HepG2 (cell line): ENCODE measurements around the gene POLE4. TPM values are rescaled to one million over a fixed set of nuclear protein-coding genes. Genes with fewer than 3 reads are reported as not detected.
A peak's percentile ranks its signal among the peaks of the same experiment; 100 is the strongest.

Experiments used
- ATAC-seq: fragments of 200-7000 bp; cut with Tn5 transposase; 3 replicates; pipeline ENCODE4 v1.9.1; 2020; ENCODE audit warnings: mild to moderate bottlenecking, moderate library complexity
- BruUV-seq: library from RNA; stranded (reverse); fragments of 400-500 nt; replicated peaks from 2 replicates; lab custom pipeline; 2021; lab: Mats Ljungman, UMichigan
- CTCF ChIA-PET: fragments of 300-600 bp; formaldehyde crosslinking; extraction: SDS; loops from one replicate; lab custom pipeline; 2021; ENCODE audit warnings: low total read pairs, inconsistent platforms, low intra/inter-chr PET ratio; lab: Yijun Ruan, JAX
- POLR2A ChIA-PET: fragments of 350-600 bp; sonication (Branson Sonifier 250); formaldehyde crosslinking; loops from one replicate; lab custom pipeline; 2020; ENCODE audit warnings: antibody characterized with exemption, inconsistent platforms; lab: Yijun Ruan, JAX
- DNase-seq: peaks from one replicate; pipeline ENCODE4 v3.0.0-alpha.2; 2015; ENCODE audit warnings: low spot score
- FAIRE-seq: peaks from 3 replicates; lab custom pipeline; 2011; peaks lifted over from hg19 to GRCh38; lab: Jason Lieb, UNC
- H2AFZ ChIP-seq: one replicate; pipeline ENCODE4 v1.6.1; 2011; ENCODE audit warnings: low read length, inconsistent platforms
- H3K27ac ChIP-seq: fragments of 300-600 bp; 3 replicates; pipeline ENCODE4 v1.8.0; 2011; ENCODE audit warnings: mixed run types, mild to moderate bottlenecking, mixed read lengths, low read length, inconsistent platforms; ENCODE audit not compliant: insufficient read depth; ENCODE audit errors: extremely low read length
- H3K27me3 ChIP-seq, 2 experiments: fragments of 200-600 bp in 1 of 2; 2 replicates in 1 of 2; 3 replicates in 1 of 2; pipeline versions ENCODE4 v1.6.0 to v1.8.0; 2011; ENCODE audit warnings: low read length in 2 of 2, mild to moderate bottlenecking in 2 of 2, moderate library complexity in 2 of 2, inconsistent platforms in 1 of 2; ENCODE audit not compliant: insufficient read depth in 2 of 2, control insufficient read depth in 1 of 2
- H3K36me3 ChIP-seq, 2 experiments: fragments of 200-600 bp in 1 of 2; replicated peaks in 1 of 2; 2 replicates in 1 of 2; 3 replicates in 1 of 2; pipeline versions ENCODE4 v1.5.1 to v1.8.0; 2011; ENCODE audit warnings: low read length in 2 of 2, inconsistent platforms in 1 of 2; ENCODE audit not compliant: insufficient read depth in 2 of 2, control insufficient read depth in 1 of 2
- H3K4me1 ChIP-seq: 2 replicates; pipeline ENCODE4 v1.5.1; 2012; ENCODE audit warnings: low read length, inconsistent platforms; ENCODE audit not compliant: insufficient read depth
- H3K4me2 ChIP-seq: 2 replicates; pipeline ENCODE4 v1.6.0; 2011; ENCODE audit warnings: low read depth, low read length, inconsistent platforms
- H3K4me3 ChIP-seq, 3 experiments: fragments of 200-600 bp in 1 of 3; sonication (generic), shearing (Covaris generic) in 1 of 3; replicated peaks in 1 of 3; 2 replicates each; pipeline ENCODE4 v1.5.1; 2011 to 2016; ENCODE audit warnings: low read length in 3 of 3, inconsistent platforms in 2 of 3, low read depth in 2 of 3, mild to moderate bottlenecking in 2 of 3, control low read depth in 1 of 3, mixed read lengths in 1 of 3; ENCODE audit not compliant: insufficient read depth in 1 of 3
- H3K79me2 ChIP-seq: one replicate; pipeline ENCODE4 v1.6.1; 2011; ENCODE audit warnings: low read length, inconsistent platforms; ENCODE audit not compliant: insufficient read depth
- H3K9ac ChIP-seq: 2 replicates; pipeline ENCODE4 v1.6.0; 2011; ENCODE audit warnings: mild to moderate bottlenecking, low read depth, low read length, inconsistent platforms; ENCODE audit not compliant: insufficient read depth
- H3K9me3 ChIP-seq: 2 replicates; pipeline ENCODE4 v1.5.1; 2012; ENCODE audit warnings: mild to moderate bottlenecking, low read length
- H4K20me1 ChIP-seq: 2 replicates; pipeline ENCODE4 v1.6.0; 2011; ENCODE audit warnings: inconsistent platforms, mild to moderate bottlenecking, low read length, moderate library complexity; ENCODE audit not compliant: insufficient read depth
- ARNT2 ChIP-seq: sonication (generic); formaldehyde crosslinking; IDR thresholded peaks from 2 replicates; pipeline ENCODE4 v1.8.0; 2022; ENCODE audit warnings: mild to moderate bottlenecking, low read depth, missing genetic modification reagents, moderate library complexity
- BRCA1 ChIP-seq: sonication (generic); formaldehyde crosslinking; IDR thresholded peaks from 2 replicates; pipeline ENCODE4 v1.4.0; 2020; ENCODE audit warnings: missing genetic modification reagents
- DNMT1 ChIP-seq: sonication (generic); formaldehyde crosslinking; IDR thresholded peaks from 2 replicates; pipeline ENCODE4 v1.5.1; 2020; ENCODE audit warnings: mild to moderate bottlenecking, missing genetic modification reagents
- JUND ChIP-seq: sonication (generic); formaldehyde crosslinking; IDR thresholded peaks from 2 replicates; pipeline ENCODE4 v1.8.0; 2022; ENCODE audit warnings: mild to moderate bottlenecking, missing genetic modification reagents
- MATR3 ChIP-seq: sonication (generic); formaldehyde crosslinking; IDR thresholded peaks from 2 replicates; pipeline ENCODE4 v1.4.0; 2020; ENCODE audit warnings: missing genetic modification reagents
- NFYB ChIP-seq: sonication (generic); formaldehyde crosslinking; IDR thresholded peaks from 2 replicates; pipeline ENCODE4 v1.4.0; 2020; ENCODE audit warnings: missing genetic modification reagents
- RFX3 ChIP-seq: IDR thresholded peaks from 2 replicates; pipeline ENCODE4 v1.6.1; 2016; ENCODE audit warnings: missing biosample characterization, missing genetic modification reagents
- RNF2 ChIP-seq: fragments of 450-650 bp; conservative IDR thresholded peaks from 2 replicates; pipeline ENCODE4 v1.6.1; 2016; ENCODE audit warnings: low read depth
- SUZ12 ChIP-seq: fragments of 150-350 bp; IDR thresholded peaks from 2 replicates; pipeline ENCODE4 v1.6.1; 2014; ENCODE audit warnings: low read depth, low read length
- TOE1 ChIP-seq: sonication (generic); formaldehyde crosslinking; IDR thresholded peaks from 2 replicates; pipeline ENCODE4 v1.4.0; 2020; ENCODE audit warnings: mild to moderate bottlenecking, missing genetic modification reagents
- ZFP36L2 ChIP-seq: sonication (generic); formaldehyde crosslinking; IDR thresholded peaks from 2 replicates; pipeline ENCODE4 v1.4.0; 2020; ENCODE audit warnings: missing genetic modification reagents
- ZNF839 ChIP-seq: sonication (generic); formaldehyde crosslinking; IDR thresholded peaks from 2 replicates; pipeline ENCODE4 v1.4.0; 2020; ENCODE audit warnings: missing genetic modification reagents, mild to moderate bottlenecking, borderline replicate concordance
- WGBS: methylation state at CpG from one replicate; pipeline ENCODE4 v1.1.6; 2017; ENCODE audit warnings: low lambda C conversion rate; 5-methylcytosine and 5-hydroxymethylcytosine counted together
- in situ Hi-C: cut with HindIII; loops from 2 replicates; pipeline ENCODE4 v1.10.0; 2017; ENCODE audit warnings: low pct_unique_long_range_greater_than_20kb; ENCODE audit not compliant: extremely low pct_ligation_motif_present
- intact Hi-C: fragments of 100-400 bp; cut with micrococcal nuclease; formaldehyde crosslinking; loops from one replicate; pipeline ENCODE4 v1.10.0; 2022; ENCODE audit not compliant: unreplicated experiment
- polyA plus RNA-seq, 8 experiments: library from polyadenylated mRNA; depleted of rRNA in 3 of 8; stranded (reverse) in 7 of 8; unstranded in 1 of 8; fragments of >200 nt; fragmentation: Illumina TruSeq in 4 of 8; extraction: Trizol in 4 of 8; gene quantifications; 2 replicates each; pipeline versions ENCODE4 v1.2.1 to v1.2.3, GENCODE V29; 2011 to 2016; ENCODE audit warnings: low read depth in 4 of 8, missing spikeins in 1 of 8, mixed read lengths in 1 of 8; ENCODE audit not compliant: insufficient read depth in 1 of 8
- total RNA-seq, 5 experiments: library from RNA; depleted of rRNA; stranded (reverse); fragments of >200 nt; fragmentation: Illumina TruSeq; extraction: Trizol; gene quantifications; 2 replicates each; pipeline ENCODE4 v1.2.3, GENCODE V29; 2016; ENCODE audit warnings: low read depth in 1 of 5
- TF ChIP-seq, protein P1 (sequence below): IDR thresholded peaks from 2 replicates; pipeline ENCODE4 v1.6.1; 2016
- TF ChIP-seq, protein P2 (sequence below): sonication (generic); formaldehyde crosslinking; IDR thresholded peaks from 2 replicates; pipeline ENCODE4 v1.9.0; 2021; ENCODE audit warnings: missing genetic modification reagents, borderline replicate concordance

The POLE4 gene
- total and polyA plus RNA-seq, 2 of the 13 experiments (the other 11 are each of a cell fraction or from before 2014, with no cell fraction given), result 106 to 116 TPM

DNA sequence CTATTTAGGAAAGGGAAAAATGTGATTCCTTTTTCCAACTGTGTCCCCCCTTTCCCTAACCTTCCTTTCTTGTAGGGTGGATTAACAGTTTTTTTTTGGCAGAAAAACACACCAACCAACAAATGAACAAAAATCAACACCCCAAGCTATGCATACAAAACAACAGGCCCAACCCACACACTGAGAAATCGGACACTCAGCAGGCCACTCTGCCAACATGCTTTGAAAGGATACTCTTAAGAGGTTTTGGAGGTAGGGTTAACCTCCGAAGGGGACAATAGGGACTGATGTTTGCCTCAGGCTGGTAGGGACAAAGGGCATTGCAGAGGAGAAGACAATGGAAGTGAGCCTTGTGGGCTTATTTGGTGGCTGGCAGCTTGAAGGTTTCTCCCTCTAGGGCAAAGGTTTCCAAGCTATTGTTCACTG is 33.1 kb upstream of the POLE4 start (continued):
- TF ChIP-seq ZNF839 (no peak), ARNT2 (CRISPR knock-in tag) (0 out of 2 replicates have a peak, but pooled peaks have one; percentile 33)
- TF ChIP-seq, all 625 proteins: peak for 14

DNA sequence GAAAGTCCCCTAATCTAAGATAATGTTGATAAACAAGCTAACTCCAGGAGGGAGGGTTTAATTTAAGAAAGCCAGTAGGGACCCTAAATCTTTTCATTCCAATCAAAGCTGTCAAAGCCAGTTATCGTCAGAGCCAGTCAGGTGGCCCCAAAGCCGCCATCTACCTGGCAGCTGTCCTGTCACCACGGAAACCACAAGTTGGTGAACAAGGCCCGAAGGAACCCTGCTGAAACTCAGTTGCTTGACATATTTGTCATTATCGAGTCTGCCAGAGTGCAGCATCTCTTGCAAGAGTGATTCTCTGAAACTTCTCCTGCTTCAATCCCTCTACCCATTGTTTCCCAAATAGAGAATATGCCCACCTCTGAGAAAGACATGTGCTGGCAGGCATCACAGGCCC is 30.8 kb upstream of the POLE4 start:
- Histone ChIP-seq H3K4me2 (no peak overlapping the region), H3K27ac (no peak overlapping the region), H4K20me1 (no peaks in the 10 kb centered on the region), H3K36me3 (peaks cover 12 to 27% of the 10 kb centered on the region in 2 experiments), H2AFZ (no peak overlapping the region), H3K79me2 (no peaks in the 10 kb centered on the region), H3K4me3 (no peak overlapping the region), H3K9me3 (no peaks in the 10 kb centered on the region), H3K4me1 (peaks cover 34% of the 10 kb centered on the region), H3K9ac (no peak overlapping the region), H3K27me3 (no peaks in the 10 kb centered on the region)
- 97% methylated on average over 5 of the region's 5 CpGs for WGBS
- DNase-seq (no peak), FAIRE-seq (no peak), ATAC-seq (no peak)
- no TSS peak for BruUV-seq
- in situ Hi-C loops (no loop called here), intact Hi-C loops (no loop called here)
- TF ChIP-seq JUND (CRISPR knock-in tag), result no peak
- TF ChIP-seq MATR3 (CRISPR knock-in tag), result no peak
- no peak for TF ChIP-seq NFYB (CRISPR knock-in tag)
- ChIA-PET POLR2A (no interaction called here), CTCF (no interaction called here)

DNA sequence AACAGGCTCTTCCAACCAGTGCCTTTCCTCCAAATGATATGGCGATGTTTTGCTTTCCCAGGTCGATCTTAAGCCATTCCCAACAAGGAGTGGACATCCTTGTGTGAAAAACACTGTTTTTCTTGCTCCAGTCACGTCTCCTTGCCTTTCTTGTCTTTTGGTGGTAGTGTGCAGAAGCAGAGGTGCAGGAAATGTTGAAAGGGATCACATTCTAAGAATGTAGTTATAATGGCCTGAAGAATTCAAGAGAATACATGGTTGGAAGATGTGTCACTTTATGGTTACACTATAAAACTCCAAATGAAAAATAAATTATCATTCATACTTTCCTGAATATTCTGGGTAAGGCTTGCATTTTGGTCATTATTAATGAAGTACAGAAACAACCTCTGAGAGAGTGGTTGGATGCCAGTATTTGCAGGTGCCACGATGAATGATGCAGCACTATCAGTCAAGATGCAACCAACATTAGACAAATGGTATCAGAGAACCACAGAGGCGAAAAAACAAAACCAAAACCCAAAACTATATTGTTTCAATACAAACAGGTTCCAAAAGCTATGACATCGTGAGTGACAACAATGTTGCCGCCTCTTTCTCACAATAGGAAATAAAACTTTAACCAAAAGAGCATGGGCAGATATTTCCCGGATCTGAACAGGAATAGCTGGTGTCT is 27.5 kb upstream of the POLE4 start:
- no TSS peak for BruUV-seq
- H3K27me3 ChIP-seq, result no peaks in the 10 kb centered on the region
- no peak overlapping the region for H3K4me2 ChIP-seq
- DNase-seq (no peak), ATAC-seq (no peak), FAIRE-seq (peak; percentile 12)
- H3K9me3 ChIP-seq, result no peaks in the 10 kb centered on the region
- H4K20me1 ChIP-seq, result no peaks in the 10 kb centered on the region
- WGBS, result 95% methylated on average over 8 of the region's 8 CpGs
- no peak overlapping the region for H2AFZ ChIP-seq
- intact Hi-C loops (no loop called here), in situ Hi-C loops (no loop called here)
- H3K79me2 ChIP-seq, result peaks cover 3% of the 10 kb centered on the region
- peaks cover 12% of the 10 kb centered on the region for H3K4me1 ChIP-seq
- no peak overlapping the region for H3K9ac ChIP-seq
- POLR2A ChIA-PET, result no interaction called here
- CTCF ChIA-PET, result no interaction called here
- H3K36me3 ChIP-seq, result peaks cover 19 to 42% of the 10 kb centered on the region in 2 experiments
- H3K4me3 ChIP-seq, result no peak overlapping the region
- no peak overlapping the region for H3K27ac ChIP-seq
- TF ChIP-seq ZFP36L2 (CRISPR knock-in tag) (no peak), DNMT1 (CRISPR knock-in tag) (no peak), SUZ12 (no peak), RFX3 (no peak), RNF2 (no peak), BRCA1 (CRISPR knock-in tag) (no peak), TOE1 (CRISPR knock-in tag) (no peak)
- TF ChIP-seq, protein P1, sequence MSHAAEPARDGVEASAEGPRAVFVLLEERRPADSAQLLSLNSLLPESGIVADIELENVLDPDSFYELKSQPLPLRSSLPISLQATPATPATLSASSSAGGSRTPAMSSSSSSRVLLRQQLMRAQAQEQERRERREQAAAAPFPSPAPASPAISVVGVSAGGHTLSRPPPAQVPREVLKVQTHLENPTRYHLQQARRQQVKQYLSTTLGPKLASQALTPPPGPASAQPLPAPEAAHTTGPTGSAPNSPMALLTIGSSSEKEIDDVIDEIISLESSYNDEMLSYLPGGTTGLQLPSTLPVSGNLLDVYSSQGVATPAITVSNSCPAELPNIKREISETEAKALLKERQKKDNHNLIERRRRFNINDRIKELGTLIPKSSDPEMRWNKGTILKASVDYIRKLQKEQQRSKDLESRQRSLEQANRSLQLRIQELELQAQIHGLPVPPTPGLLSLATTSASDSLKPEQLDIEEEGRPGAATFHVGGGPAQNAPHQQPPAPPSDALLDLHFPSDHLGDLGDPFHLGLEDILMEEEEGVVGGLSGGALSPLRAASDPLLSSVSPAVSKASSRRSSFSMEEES (CRISPR knock-in tag), result no peak
- TF ChIP-seq, protein P2, sequence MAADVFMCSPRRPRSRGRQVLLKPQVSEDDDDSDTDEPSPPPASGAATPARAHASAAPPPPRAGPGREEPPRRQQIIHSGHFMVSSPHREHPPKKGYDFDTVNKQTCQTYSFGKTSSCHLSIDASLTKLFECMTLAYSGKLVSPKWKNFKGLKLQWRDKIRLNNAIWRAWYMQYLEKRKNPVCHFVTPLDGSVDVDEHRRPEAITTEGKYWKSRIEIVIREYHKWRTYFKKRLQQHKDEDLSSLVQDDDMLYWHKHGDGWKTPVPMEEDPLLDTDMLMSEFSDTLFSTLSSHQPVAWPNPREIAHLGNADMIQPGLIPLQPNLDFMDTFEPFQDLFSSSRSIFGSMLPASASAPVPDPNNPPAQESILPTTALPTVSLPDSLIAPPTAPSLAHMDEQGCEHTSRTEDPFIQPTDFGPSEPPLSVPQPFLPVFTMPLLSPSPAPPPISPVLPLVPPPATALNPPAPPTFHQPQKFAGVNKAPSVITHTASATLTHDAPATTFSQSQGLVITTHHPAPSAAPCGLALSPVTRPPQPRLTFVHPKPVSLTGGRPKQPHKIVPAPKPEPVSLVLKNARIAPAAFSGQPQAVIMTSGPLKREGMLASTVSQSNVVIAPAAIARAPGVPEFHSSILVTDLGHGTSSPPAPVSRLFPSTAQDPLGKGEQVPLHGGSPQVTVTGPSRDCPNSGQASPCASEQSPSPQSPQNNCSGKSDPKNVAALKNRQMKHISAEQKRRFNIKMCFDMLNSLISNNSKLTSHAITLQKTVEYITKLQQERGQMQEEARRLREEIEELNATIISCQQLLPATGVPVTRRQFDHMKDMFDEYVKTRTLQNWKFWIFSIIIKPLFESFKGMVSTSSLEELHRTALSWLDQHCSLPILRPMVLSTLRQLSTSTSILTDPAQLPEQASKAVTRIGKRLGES (CRISPR knock-in tag), result no peak
